Measurements from ENCODE around the gene GPR146. TPM values are rescaled to one million over a fixed set of nuclear protein-coding genes. Genes with fewer than 3 reads are reported as not detected.

GPR146 gene
- total RNA-seq, 1 donor from 2014 or later, result 69.9 TPM

- no peak for DNase-seq
Measured at GRCh38 chr7:1012004-1012715, 32.2 kb upstream of the GPR146 start.

- no peak for DNase-seq
Measured at GRCh38 chr7:1012716-1013095, 31.6 kb upstream of the GPR146 start.

- DNase-seq, result no peak
Measured at GRCh38 chr7:1013581-1013980, 30.8 kb upstream of the GPR146 start.

- DNase-seq, result no peak
Measured at GRCh38 chr7:1014681-1015080, 29.7 kb upstream of the GPR146 start.

DNA sequence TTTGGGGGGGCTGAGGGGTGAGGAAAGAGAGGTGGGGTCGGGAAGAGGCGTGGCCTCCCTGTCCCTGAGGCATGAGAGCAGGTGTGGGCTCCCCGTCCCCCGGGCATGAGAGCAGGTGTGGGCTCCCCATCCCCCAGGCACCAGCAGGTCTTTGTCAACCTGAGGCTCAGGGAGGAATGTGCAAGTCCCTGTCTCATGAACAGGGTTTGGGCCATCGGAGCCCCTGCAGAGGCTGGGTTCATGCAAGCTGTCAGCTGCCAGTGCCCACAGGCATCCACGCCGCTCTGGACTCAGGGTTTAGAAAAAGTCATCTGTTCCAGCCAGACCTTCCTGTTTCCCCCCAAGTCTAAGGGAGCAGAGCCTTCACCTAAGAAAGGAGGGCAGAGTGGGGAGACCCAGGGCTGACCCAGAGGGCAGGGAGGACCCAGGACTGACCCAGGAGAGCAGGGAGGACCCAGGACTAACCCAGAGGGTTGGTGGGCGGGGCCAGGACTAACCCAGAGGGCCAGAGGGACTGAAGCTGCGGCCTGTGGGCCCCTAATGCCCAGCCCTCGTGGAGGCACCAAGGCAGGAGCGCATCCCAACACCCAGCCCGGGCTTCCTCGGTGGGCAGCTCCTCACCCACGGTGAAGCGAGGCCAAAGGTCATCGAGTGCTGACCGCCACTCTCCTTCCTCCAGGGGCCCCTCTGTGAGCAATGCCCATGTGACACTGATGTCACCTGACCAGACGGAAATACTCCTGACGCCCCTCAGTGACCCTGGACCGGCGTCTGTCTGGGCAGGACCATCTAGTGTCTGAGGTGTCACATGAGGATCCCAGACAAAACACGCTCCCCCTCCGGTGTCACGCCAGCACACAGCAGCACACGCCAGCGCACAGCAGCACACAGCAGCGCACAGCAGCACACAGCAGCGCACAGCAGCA lies 28.9 kb upstream of the GPR146 start:
- DNase-seq, result peak; percentile 38

DNA sequence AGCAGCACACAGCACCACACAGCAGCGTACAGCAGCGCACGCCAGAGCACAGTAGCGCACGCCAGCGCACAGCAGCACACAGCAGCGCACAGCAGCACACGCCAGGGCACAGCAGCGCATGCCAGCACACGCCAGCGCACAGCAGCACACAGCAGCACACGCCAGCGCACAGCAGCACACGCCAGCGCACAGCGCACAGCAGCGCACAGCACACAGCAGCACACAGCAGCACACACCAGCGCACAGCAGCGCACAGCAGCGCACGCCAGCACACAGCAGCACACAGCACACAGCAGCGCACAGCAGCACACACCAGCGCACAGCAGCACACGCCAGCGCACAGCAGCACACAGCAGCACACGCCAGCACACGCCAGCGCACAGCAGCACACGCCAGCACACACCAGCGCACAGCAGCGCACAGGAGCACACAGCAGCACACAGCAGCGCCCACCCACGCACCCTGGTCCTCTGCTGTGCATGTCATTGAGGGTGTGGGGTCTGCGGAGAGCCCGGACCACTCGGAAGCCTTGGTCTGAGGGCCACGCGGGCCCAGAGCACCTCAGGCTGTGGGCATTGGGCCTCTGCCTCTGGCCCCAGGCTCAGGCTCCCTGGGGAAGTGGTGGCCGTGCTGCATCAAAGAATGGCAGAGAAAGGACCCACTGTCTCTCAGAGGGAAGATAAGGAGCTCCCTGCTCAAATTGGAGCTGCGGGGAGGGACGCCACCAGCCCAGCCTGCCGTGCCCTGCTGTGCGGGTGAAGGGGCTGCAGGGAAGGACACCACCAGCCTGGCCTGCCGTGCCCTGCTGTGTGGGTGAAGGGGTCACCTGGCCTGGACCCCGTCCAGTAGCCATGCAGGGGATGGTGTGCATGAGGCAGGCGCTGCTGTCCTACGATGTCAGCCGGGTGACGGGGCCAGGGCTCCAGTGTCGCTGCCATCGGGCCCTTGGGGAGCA lies 27.5 kb upstream of the GPR146 start:
- no peak for DNase-seq

DNA sequence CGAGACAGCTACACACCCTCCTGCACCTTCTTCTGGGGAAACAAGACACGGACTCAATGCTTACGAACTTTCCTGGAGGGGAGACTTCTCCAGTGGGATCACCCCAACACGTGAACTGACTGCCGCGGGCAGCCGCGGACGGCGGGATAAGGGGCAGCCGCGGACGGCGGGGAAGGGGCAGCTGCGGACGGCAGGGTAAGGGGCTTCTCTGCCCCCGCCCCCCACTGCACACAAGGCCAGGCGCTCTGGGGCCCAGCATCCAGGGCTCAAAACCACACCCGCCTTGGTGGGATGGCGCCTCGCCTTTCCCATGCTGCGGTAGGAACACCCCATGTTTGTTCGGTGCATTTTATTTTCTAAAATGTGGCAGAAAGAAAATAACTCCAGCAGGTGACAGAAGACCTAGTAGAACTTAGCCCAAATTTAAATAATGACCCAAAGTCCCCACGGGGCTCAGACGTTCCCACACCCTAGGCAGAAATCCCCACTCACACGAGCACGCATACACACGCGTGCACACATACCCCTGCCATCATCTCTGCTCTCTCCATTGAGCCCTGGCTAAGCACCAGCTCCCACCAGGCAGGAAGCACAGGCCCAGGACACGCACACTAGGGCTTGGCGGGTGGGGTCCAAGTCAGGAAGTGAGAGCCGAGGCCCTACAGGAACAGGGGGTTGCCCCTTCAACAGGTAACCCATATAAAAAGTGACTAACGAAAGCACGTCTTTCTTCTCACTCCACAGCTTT lies 26.6 kb upstream of the GPR146 start:
- DNase-seq, result no peak

DNA sequence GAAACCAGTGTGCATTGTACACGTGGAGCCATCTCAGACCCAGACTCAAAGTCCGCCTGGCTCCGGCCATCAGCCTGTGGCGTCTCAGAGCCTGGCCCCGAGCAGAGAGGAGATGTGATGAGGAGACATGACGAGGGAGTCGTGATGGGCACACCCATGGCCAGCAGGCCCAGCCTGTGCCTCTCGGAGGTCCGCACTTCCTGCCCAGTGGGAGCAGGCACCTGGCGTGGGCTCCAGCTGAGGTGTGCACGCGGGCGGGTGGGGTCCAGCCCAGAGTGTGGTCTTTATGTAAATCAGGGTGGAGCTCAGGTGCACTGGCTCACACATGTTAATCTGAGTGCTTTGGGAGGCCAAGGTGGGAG lies 26.0 kb upstream of the GPR146 start:
- DNase-seq, result no peak

DNA sequence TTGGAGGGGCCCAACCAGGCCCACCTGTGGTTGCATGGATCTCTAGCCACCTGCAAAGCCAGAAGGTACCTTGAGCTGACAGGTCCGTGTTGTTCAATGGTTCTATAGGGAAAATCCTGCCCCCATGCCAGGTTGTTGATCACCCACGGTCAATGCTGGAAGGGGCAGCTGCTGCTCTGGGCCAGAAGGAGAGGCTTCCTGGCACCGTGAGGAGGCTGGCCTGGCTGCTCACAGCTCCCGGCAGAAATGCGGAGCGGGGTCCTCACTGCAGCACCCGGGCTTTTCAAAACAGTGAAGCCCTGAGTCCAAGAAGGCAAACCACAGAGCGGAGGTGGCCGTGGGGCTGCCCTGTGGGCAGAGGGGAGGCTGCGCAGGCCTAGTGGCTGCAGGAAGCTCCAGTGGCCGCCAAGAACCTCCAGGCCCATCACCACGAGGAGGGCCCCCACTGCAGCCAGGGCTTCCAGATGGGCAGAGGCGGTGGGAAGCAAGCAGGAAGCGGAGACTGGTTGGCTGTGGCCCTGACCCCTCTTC lies 25.0 kb upstream of the GPR146 start:
- no peak for DNase-seq

- DNase-seq, result no peak
Measured at GRCh38 chr7:1019789-1020610, 24.3 kb upstream of the GPR146 start.

DNA sequence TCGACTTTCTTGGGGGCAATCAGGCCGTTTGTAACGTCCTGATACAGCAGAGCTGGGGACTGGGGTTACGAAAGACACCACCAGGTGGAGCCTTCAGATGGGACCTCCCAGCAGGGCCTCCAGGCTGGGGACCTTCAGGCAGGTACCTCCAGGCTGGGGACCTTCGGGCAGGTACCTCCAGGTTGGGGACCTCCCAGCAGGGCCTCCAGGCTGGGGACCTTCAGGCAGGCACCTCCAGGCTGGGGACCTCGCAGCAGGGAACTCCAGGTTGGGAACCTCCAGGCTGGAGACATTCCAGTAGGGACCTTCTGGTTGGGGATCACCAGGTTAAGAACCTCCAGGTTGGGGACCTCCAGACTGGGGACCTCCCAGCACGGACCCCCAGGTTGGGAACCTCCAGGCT lies 23.5 kb upstream of the GPR146 start:
- peak; percentile 47 for DNase-seq

DNA sequence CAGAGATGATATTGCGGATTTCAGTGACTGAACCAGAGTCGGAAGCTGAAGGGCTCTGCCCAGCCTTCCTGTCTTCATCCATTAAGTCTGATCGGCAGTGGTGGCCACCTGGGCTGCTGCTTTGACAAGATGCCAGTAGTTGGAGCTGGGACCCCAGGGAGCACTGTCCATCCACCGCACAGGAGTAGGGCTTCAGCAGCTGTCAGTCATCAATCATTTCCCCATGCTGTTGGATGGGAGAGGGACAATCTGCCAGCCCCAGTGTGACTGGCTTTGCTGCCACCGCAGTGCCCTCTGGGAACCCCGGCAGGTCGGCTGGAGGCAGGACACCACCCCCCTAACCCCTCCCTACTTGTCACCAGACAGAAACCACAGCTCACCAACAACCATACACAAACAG lies 23.0 kb upstream of the GPR146 start:
- no peak for DNase-seq

DNA sequence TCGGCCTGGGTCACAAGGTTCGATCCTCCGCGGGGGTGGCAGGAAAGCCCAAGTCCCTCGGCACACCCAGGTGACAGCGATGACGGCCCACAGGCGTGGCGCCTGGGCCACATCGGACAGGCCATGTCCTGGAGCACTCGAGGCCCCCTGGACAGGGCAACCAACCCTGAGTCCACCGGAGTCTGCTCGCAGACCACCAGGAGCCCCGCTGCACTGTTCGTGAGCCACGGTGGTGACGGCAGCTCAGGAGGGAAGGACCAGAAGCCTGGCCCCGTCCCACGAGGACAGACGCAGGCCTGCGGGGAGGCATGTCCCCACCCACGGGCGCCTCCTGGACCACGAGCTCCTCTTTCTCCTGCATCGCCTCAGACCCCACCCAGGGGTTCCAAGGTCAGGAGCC lies 22.4 kb upstream of the GPR146 start:
- DNase-seq, result no peak

- DNase-seq, result no peak
Measured at GRCh38 chr7:1022356-1022755, 22.0 kb upstream of the GPR146 start.

DNA sequence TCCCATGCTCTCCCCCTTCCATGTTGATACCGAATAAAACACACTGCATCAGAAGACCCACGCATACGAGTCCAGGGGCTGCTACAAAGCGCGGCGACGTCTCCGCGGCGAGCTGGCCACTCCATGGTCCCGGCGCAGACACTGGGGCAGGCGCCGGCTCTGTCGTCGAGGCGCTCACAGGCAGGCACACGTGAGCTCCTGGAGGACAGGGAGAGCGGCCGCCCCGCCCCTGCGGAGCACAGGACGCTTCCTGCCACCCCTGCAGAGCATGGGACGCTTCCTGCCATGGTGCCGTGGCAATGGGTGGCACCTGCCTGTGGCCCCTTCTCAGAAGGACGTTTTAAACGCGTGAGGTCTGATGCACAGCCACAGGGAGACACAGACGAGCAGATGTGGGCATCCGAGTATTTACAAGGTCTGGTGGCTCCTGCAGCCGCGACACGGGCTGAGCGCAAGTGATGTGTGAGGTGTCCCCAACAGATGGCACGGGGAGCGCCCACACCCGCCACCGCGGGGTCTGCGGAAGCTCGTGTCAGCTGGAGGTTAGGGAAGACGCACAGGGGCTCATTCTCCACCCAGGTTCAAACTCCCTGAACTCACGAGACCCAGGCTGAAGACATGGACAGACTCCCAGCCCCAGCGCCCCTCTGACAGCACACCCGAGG lies 21.4 kb upstream of the GPR146 start:
- no peak for DNase-seq

GRCh38 chr7:1024331-1024841 lies 20.0 kb upstream of the GPR146 start:
- DNase-seq, result no peak

DNA sequence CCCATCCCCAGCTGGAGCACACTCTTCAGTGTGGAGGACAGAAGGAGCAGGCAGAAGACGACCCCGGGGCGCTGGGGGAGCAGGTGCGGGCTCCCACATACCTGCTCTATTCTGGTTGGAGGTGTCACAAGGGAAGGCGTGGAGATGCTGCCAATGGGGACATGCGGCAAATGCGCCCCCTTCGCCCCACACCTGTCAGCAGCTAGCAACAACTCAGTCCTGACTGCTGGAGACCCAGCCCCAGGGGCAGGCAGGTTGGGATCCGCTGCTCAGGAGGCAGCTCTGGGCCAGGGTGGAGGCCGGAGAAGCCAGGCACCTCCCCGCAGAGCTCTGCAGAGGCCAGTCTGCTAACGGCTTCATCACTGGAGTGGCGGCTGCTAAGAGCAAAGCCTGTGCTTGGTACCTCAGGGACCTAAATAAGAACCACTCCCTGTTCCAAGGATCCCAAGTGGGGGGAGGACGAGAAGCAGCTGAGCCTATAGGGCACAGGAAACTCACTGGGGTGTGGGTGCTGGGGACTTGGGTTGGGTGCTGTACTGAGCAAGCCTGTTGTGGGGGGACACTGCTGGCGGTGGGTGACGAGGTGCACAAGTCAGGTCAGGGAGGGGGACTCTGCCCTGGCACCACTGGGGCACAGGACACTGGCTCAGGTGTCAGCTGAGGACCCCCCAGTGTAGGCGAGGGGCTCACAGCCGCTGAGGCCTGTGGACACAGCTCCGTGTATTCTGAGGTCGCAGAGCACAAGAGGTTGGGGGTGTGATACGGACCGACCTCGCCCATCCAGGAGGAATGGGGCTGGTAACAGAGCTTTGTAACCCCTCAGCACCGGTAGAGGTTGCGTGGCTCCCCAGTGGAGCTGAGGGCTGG lies 19.2 kb upstream of the GPR146 start:
- no peak for DNase-seq

GRCh38 chr7:1025743-1026581 lies 18.4 kb upstream of the GPR146 start:
- DNase-seq, result no peak
